HL-60 (cell line): ENCODE results near the gene SLC17A3.

Experiments
- CTCF ChIP-seq: IDR thresholded peaks from one replicate; pipeline ENCODE4 v1.5.1; 2011; ENCODE audit warnings: low read length, control low read depth, inconsistent platforms; ENCODE audit not compliant: insufficient read depth
- GABPA ChIP-seq: IDR thresholded peaks from 2 replicates; pipeline ENCODE4 v1.6.1; 2012; ENCODE audit warnings: low read depth
- POLR2AphosphoS5 ChIP-seq: IDR thresholded peaks from 2 replicates; pipeline ENCODE4 v1.6.1; 2012; ENCODE audit warnings: low read depth
- SPI1 ChIP-seq: IDR thresholded peaks from 2 replicates; pipeline ENCODE4 v1.6.1; 2012; ENCODE audit warnings: low read depth, mild to moderate bottlenecking, borderline replicate concordance
- TF ChIP-seq, protein P1 (sequence below): IDR thresholded peaks from 2 replicates; pipeline ENCODE4 v1.6.1; 2012; ENCODE audit warnings: low read depth; ENCODE audit not compliant: insufficient replicate concordance

GRCh38 chr6:25816252-25816651 lies 57.8 kb downstream of the SLC17A3 start:
- TF ChIP-seq POLR2AphosphoS5 (no peak), CTCF (no peak), SPI1 (no peak), GABPA (no peak)
- TF ChIP-seq, protein P1, sequence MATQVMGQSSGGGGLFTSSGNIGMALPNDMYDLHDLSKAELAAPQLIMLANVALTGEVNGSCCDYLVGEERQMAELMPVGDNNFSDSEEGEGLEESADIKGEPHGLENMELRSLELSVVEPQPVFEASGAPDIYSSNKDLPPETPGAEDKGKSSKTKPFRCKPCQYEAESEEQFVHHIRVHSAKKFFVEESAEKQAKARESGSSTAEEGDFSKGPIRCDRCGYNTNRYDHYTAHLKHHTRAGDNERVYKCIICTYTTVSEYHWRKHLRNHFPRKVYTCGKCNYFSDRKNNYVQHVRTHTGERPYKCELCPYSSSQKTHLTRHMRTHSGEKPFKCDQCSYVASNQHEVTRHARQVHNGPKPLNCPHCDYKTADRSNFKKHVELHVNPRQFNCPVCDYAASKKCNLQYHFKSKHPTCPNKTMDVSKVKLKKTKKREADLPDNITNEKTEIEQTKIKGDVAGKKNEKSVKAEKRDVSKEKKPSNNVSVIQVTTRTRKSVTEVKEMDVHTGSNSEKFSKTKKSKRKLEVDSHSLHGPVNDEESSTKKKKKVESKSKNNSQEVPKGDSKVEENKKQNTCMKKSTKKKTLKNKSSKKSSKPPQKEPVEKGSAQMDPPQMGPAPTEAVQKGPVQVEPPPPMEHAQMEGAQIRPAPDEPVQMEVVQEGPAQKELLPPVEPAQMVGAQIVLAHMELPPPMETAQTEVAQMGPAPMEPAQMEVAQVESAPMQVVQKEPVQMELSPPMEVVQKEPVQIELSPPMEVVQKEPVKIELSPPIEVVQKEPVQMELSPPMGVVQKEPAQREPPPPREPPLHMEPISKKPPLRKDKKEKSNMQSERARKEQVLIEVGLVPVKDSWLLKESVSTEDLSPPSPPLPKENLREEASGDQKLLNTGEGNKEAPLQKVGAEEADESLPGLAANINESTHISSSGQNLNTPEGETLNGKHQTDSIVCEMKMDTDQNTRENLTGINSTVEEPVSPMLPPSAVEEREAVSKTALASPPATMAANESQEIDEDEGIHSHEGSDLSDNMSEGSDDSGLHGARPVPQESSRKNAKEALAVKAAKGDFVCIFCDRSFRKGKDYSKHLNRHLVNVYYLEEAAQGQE: no peak
